Loucy (cell line): ENCODE data around the gene LAMB4.

Experiments
- CTCF ChIP-seq: fragments of 200-600 bp; sonication (generic); conservative IDR thresholded peaks from 2 replicates; pipeline ENCODE4 v1.5.1; 2014; ENCODE audit warnings: mild to moderate bottlenecking, antibody characterized with exemption, low read length
- EZH2phosphoT487 ChIP-seq: fragments of 200-600 bp; IDR thresholded peaks from 2 replicates; pipeline ENCODE4 v1.6.1; 2018; ENCODE audit warnings: antibody characterized with exemption, mild to moderate bottlenecking, moderate library complexity, borderline replicate concordance

GRCh38 chr7:108009873-108010272 lies 120.3 kb downstream of the LAMB4 start:
- no peak for TF ChIP-seq CTCF
- no peak for TF ChIP-seq EZH2phosphoT487
